HepG2 (cell line): ENCODE measurements around the gene PREX1. TPM values are rescaled to one million over a fixed set of nuclear protein-coding genes. Genes with fewer than 3 reads are reported as not detected.

Source experiments
- ATF7-NPFF ChIP-seq: sonication (generic); formaldehyde crosslinking; IDR thresholded peaks from 2 replicates; pipeline ENCODE4 v1.8.1; 2023; ENCODE audit warnings: mild to moderate bottlenecking, low read depth, missing genetic modification reagents, moderate library complexity
- BHLHE40 ChIP-seq: IDR thresholded peaks from 2 replicates; pipeline ENCODE4 v1.6.1; 2011; ENCODE audit warnings: low read length, improper control_type of control experiment
- BRCA1 ChIP-seq: sonication (generic); formaldehyde crosslinking; IDR thresholded peaks from 2 replicates; pipeline ENCODE4 v1.4.0; 2020; ENCODE audit warnings: missing genetic modification reagents
- CBX5 ChIP-seq: sonication (generic); formaldehyde crosslinking; IDR thresholded peaks from 2 replicates; pipeline ENCODE4 v1.4.0; 2020; ENCODE audit warnings: missing genetic modification reagents, borderline replicate concordance
- E2F1 ChIP-seq: sonication (generic); formaldehyde crosslinking; IDR thresholded peaks from 2 replicates; pipeline ENCODE4 v1.5.0; 2020; ENCODE audit warnings: missing genetic modification reagents
- HDAC1 ChIP-seq: sonication (generic); formaldehyde crosslinking; IDR thresholded peaks from 2 replicates; pipeline ENCODE4 v1.5.1; 2020; ENCODE audit warnings: mild to moderate bottlenecking, missing genetic modification reagents
- MLXIP ChIP-seq: sonication (generic); formaldehyde crosslinking; IDR thresholded peaks from 2 replicates; pipeline ENCODE4 v1.9.0; 2021; ENCODE audit warnings: missing genetic modification reagents, borderline replicate concordance
- MYNN ChIP-seq: sonication (generic); formaldehyde crosslinking; IDR thresholded peaks from 2 replicates; pipeline ENCODE4 v1.4.0; 2020; ENCODE audit warnings: mild to moderate bottlenecking, low read depth, missing genetic modification reagents
- PBX3 ChIP-seq: sonication (generic); formaldehyde crosslinking; IDR thresholded peaks from 2 replicates; pipeline ENCODE4 v1.8.1; 2023; ENCODE audit warnings: missing genetic modification reagents, inconsistent platforms, borderline replicate concordance
- REXO4 ChIP-seq: sonication (generic); formaldehyde crosslinking; IDR thresholded peaks from 2 replicates; pipeline ENCODE4 v1.8.0; 2022; ENCODE audit warnings: missing genetic modification reagents, mild to moderate bottlenecking, borderline replicate concordance
- ZFP37 ChIP-seq: sonication (generic); formaldehyde crosslinking; IDR thresholded peaks from 2 replicates; pipeline ENCODE4 v1.4.0; 2020; ENCODE audit warnings: missing genetic modification reagents, borderline replicate concordance
- ZNF317 ChIP-seq: sonication (generic); formaldehyde crosslinking; IDR thresholded peaks from 2 replicates; pipeline ENCODE4 v1.5.0; 2020; ENCODE audit warnings: mild to moderate bottlenecking, missing genetic modification reagents
- ZNF451 ChIP-seq: sonication (generic); formaldehyde crosslinking; IDR thresholded peaks from 2 replicates; pipeline ENCODE4 v1.5.0; 2020; ENCODE audit warnings: mild to moderate bottlenecking, missing genetic modification reagents
- ZNF510 ChIP-seq: sonication (generic); formaldehyde crosslinking; IDR thresholded peaks from 2 replicates; pipeline ENCODE4 v1.4.0; 2020; ENCODE audit warnings: low read depth, mild to moderate bottlenecking, missing genetic modification reagents
- polyA plus RNA-seq, 8 experiments: library from polyadenylated mRNA; depleted of rRNA in 3 of 8; stranded (reverse) in 7 of 8; unstranded in 1 of 8; fragments of >200 nt; fragmentation: Illumina TruSeq in 4 of 8; extraction: Trizol in 4 of 8; gene quantifications; 2 replicates each; pipeline versions ENCODE4 v1.2.1 to v1.2.3, GENCODE V29; 2011 to 2016; ENCODE audit warnings: low read depth in 4 of 8, missing spikeins in 1 of 8, mixed read lengths in 1 of 8; ENCODE audit not compliant: insufficient read depth in 1 of 8
- total RNA-seq, 5 experiments: library from RNA; depleted of rRNA; stranded (reverse); fragments of >200 nt; fragmentation: Illumina TruSeq; extraction: Trizol; gene quantifications; 2 replicates each; pipeline ENCODE4 v1.2.3, GENCODE V29; 2016; ENCODE audit warnings: low read depth in 1 of 5

PREX1 gene
- total and polyA plus RNA-seq, 2 of the 13 experiments (the other 11 are each of a cell fraction or from before 2014, with no cell fraction given) = 0.02 to 0.04 TPM

DNA sequence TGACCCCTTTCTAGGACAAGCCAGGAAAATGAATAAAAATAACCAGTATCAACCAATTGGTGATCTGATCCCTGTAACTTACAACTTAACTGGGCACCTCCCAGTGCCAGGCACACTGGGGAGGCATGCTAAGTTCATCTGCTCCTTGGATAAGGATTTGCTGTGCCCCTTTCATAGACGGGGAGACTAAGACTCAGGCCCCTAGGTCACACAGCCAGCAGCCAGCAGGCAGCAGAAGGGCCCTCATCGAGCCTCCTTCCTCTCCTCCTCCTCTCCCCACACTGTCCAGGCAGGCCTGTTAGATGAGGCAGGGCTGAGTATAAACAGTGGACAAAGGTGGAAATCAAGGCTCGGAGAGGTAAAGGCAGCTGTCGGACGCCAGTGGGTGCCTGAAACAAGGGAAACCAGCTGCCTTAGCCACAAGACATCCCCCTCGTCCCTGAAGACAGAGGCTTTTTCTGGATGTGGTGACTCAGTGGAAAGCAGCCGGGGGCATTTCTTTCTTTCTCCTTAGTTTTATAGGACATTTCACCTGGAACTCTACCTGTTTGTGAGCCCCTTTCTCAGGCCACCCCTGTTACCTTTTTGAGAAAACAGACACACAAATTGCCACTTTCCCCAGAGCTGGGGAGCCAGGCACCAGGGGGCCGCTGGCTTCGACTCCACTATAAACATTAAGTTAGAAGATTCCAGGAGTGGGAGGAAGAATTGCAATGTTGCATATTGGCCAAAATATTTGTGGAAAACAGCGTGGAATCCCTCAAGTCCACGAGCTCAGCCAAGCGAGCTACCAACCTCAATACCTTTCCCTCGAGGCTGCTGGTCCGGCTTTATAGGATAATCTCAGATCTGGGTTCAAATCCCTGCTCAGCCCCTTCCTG, 166.0 kb downstream of the PREX1 start (continued):
- TF ChIP-seq MLXIP = no peak
- TF ChIP-seq MYNN (CRISPR knock-in tag) = no peak
- no peak for TF ChIP-seq BHLHE40
- no peak for TF ChIP-seq ATF7-NPFF
- no peak for TF ChIP-seq BRCA1 (CRISPR knock-in tag)
- no peak for TF ChIP-seq E2F1
- TF ChIP-seq HDAC1 (CRISPR knock-in tag) = no peak
- no peak for TF ChIP-seq ZNF451 (CRISPR knock-in tag)
- no peak for TF ChIP-seq PBX3
- no peak for TF ChIP-seq CBX5 (CRISPR knock-in tag)
- TF ChIP-seq ZNF317 (CRISPR knock-in tag) = no peak
- no peak for TF ChIP-seq REXO4 (CRISPR knock-in tag)
- no peak for TF ChIP-seq ZNF510 (CRISPR knock-in tag)
- TF ChIP-seq ZFP37 (CRISPR knock-in tag) = no peak
- TF ChIP-seq, all 625 proteins: peak for 0
